ENCODE measurements around the gene ADH4.
"Not testable (repeated sequence)": the region's sequence is repeated elsewhere in the genome, so short reads cannot be mapped to it uniquely, and the experiment has no call there.

The ADH4 gene

DNA sequence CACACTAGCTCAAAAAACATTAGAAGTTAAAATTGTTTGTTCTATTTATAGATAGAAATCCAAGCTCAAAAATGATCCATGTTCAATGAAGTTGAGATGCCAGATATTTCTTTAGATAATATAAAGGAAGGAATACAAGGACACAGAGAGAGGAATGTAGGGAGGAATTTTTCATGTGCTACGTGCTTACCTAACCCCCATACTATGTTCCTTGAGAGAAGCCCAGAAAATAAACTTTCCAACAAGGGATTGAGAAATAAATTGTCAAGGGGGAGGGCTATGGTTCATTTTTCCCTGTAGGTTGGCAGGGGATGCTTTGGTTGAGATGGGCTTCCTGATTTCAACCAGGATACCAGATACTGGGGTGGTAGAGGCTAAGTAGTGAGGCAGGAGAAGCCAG lies 39.9 kb downstream of the ADH4 start:
- no peak for DNase-seq (ENCODE audit: extremely low spot score)
- ChIA-PET POLR2A (no interaction called here), CTCF (no interaction called here)
- TF ChIP-seq BHLHE40 (IDR thresholded peaks at IDR 0.05; ENCODE audit: borderline replicate concordance) (no peak), FOXM1 (IDR thresholded peaks at IDR 0.05; ENCODE audit: borderline replicate concordance) (no peak), SP1 (IDR thresholded peaks at IDR 0.05) (no peak), NFRKB (IDR thresholded peaks at IDR 0.05) (no peak), TARDBP (IDR thresholded peaks at IDR 0.05) (no peak), CTBP1 (IDR thresholded peaks at IDR 0.05; ENCODE audit: borderline replicate concordance) (no peak), FOXA1 (IDR thresholded peaks at IDR 0.05) (no peak), FOXK2 (IDR thresholded peaks at IDR 0.05) (no peak)

DNA sequence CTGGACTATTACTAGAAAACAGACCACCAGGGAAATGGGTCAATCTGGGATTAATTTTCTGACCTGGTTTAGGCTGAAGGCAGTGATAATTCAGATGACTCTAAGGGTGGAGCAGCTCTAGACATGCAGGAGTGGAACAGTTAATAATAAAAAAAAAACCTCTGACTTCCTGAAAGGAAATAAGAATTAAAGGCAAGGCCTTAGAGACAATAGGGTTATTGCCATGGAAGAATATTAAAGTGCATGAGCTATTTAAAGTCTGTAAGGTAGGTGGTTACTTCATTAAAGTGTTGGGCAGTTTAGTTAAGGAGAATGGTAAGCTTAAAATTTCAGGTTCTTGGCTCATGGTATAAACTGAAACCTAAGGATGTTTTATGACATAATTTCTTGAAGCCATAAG lies 40.9 kb downstream of the ADH4 start:
- TF ChIP-seq BHLHE40 (IDR thresholded peaks at IDR 0.05; ENCODE audit: borderline replicate concordance) (no peak), FOXK2 (IDR thresholded peaks at IDR 0.05) (no peak), FOXM1 (IDR thresholded peaks at IDR 0.05; ENCODE audit: borderline replicate concordance) (no peak), TARDBP (IDR thresholded peaks at IDR 0.05) (no peak), SUZ12 (IDR thresholded peaks at IDR 0.05) (no peak), SP1 (IDR thresholded peaks at IDR 0.05) (no peak), HDGF (IDR thresholded peaks at IDR 0.05; ENCODE audit: borderline replicate concordance) (no peak), FOXA1 (IDR thresholded peaks at IDR 0.05) (no peak), ZNF384 (IDR thresholded peaks at IDR 0.05) (no peak), CTBP1 (IDR thresholded peaks at IDR 0.05; ENCODE audit: borderline replicate concordance) (no peak), L3MBTL2 (conservative IDR thresholded peaks at IDR 0.05) (no peak), ARNT (IDR thresholded peaks at IDR 0.05) (no peak), NFRKB (IDR thresholded peaks at IDR 0.05) (no peak), LEF1 (IDR thresholded peaks at IDR 0.05; ENCODE audit: borderline replicate concordance) (no peak), ELF4 (IDR thresholded peaks at IDR 0.05) (no peak)
- TF ChIP-seq, protein P1, sequence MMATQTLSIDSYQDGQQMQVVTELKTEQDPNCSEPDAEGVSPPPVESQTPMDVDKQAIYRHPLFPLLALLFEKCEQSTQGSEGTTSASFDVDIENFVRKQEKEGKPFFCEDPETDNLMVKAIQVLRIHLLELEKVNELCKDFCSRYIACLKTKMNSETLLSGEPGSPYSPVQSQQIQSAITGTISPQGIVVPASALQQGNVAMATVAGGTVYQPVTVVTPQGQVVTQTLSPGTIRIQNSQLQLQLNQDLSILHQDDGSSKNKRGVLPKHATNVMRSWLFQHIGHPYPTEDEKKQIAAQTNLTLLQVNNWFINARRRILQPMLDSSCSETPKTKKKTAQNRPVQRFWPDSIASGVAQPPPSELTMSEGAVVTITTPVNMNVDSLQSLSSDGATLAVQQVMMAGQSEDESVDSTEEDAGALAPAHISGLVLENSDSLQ (IDR thresholded peaks at IDR 0.05) = no peak
- POLR2A ChIA-PET = interaction anchor here (1.2 kb wide), 1 partner anchor 15 kb away, joined by 3 read pairs; the partner anchor contains the start of gene ADH5
- CTCF ChIA-PET = no interaction called here
- DNase-seq (ENCODE audit: extremely low spot score) = no peak

DNA sequence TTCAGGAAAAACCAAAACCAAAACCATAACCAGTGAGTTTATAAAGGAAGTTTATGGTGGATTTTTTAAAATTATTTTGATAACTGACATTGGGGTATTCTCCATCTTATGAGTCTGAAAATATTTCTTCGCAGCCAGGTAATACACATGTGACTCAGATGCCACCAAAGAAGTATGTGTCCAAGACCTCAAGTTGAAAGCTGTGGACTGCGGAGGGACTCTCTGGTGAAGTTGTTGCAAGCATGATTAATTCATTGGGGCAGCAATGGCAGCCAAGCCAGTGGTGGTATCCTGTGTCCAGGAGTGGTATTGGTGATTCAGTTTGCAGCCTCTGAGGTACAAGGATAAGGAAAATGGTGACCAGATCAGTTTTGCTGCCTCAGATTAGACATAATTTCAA lies 41.5 kb downstream of the ADH4 start:
- no peak for DNase-seq (ENCODE audit: extremely low spot score)
- POLR2A ChIA-PET = interaction anchor here (1.2 kb wide), 1 partner anchor 14 kb away, joined by 3 read pairs; the partner anchor contains the start of gene ADH5
- CTCF ChIA-PET = no interaction called here
- TF ChIP-seq L3MBTL2 (conservative IDR thresholded peaks at IDR 0.05) = no peak
- TF ChIP-seq FOXK2 (IDR thresholded peaks at IDR 0.05) = no peak
- TF ChIP-seq, protein P1 (IDR thresholded peaks at IDR 0.05) = no peak
- no peak for TF ChIP-seq SP1 (IDR thresholded peaks at IDR 0.05)
- TF ChIP-seq FOXA1 (IDR thresholded peaks at IDR 0.05) = no peak
- no peak for TF ChIP-seq CTBP1 (IDR thresholded peaks at IDR 0.05; ENCODE audit: borderline replicate concordance)
- no peak for TF ChIP-seq ZNF384 (IDR thresholded peaks at IDR 0.05)
- no peak for TF ChIP-seq ELF4 (IDR thresholded peaks at IDR 0.05)
- TF ChIP-seq HDGF (IDR thresholded peaks at IDR 0.05; ENCODE audit: borderline replicate concordance) = no peak
- no peak for TF ChIP-seq TARDBP (IDR thresholded peaks at IDR 0.05)
- no peak for TF ChIP-seq BHLHE40 (IDR thresholded peaks at IDR 0.05; ENCODE audit: borderline replicate concordance)
- TF ChIP-seq ARNT (IDR thresholded peaks at IDR 0.05) = no peak
- TF ChIP-seq FOXM1 (IDR thresholded peaks at IDR 0.05; ENCODE audit: borderline replicate concordance) = no peak
- TF ChIP-seq NFRKB (IDR thresholded peaks at IDR 0.05) = no peak
- TF ChIP-seq SUZ12 (IDR thresholded peaks at IDR 0.05) = no peak
- TF ChIP-seq LEF1 (IDR thresholded peaks at IDR 0.05; ENCODE audit: borderline replicate concordance) = no peak

DNA sequence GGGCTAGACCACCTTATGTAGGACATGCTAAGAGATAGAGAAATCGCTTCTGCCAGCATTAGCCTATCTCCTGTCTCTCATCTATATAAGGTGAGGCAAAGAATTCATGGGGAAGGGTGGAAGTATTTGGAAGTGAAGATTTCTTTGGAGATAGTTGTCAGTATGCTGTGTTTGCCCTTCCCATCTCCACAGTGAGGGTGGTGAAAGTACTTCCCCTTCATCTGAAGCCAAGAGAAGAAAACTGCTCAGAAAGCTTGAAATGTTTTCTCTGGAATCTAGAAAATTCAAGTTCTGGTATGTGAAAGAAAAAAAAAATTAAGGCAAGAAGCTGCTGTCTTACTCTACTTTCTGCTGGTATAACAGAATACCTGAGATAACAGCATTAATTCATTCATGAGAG lies 43.2 kb downstream of the ADH4 start:
- no peak for DNase-seq (ENCODE audit: extremely low spot score)
- ChIA-PET POLR2A (interaction anchor here (0.7 kb wide), 1 partner anchor 12 kb away, joined by 3 read pairs; the partner anchor contains the start of gene ADH5), CTCF (no interaction called here)
- TF ChIP-seq L3MBTL2 (conservative IDR thresholded peaks at IDR 0.05) = no peak
- TF ChIP-seq HDGF (IDR thresholded peaks at IDR 0.05; ENCODE audit: borderline replicate concordance) = no peak
- TF ChIP-seq FOXA1 (IDR thresholded peaks at IDR 0.05) = no peak
- TF ChIP-seq BHLHE40 (IDR thresholded peaks at IDR 0.05; ENCODE audit: borderline replicate concordance) = no peak
- no peak for TF ChIP-seq FOXK2 (IDR thresholded peaks at IDR 0.05)
- no peak for TF ChIP-seq SP1 (IDR thresholded peaks at IDR 0.05)

DNA sequence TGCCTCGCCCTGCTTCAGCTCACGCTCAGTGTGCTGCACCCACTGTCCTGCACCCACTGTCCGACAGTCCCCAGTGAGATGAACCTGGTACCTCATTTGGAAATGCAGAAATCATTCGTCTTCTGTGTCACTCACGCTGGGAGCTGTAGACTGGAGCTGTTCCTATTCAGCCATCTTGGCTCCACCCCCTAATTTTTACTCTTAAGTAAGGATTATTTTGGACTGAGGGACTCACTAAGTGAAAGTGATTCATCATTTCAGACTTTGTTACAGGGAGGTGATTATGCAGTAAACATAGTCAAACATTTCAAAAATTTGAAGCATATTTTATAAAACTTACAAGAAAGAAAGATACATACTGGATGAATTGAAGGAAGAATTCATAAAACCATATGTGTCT lies 44.3 kb downstream of the ADH4 start:
- POLR2A ChIA-PET; CTCF ChIA-PET; DNase-seq (ENCODE audit: extremely low spot score): not testable (repeated sequence)

DNA sequence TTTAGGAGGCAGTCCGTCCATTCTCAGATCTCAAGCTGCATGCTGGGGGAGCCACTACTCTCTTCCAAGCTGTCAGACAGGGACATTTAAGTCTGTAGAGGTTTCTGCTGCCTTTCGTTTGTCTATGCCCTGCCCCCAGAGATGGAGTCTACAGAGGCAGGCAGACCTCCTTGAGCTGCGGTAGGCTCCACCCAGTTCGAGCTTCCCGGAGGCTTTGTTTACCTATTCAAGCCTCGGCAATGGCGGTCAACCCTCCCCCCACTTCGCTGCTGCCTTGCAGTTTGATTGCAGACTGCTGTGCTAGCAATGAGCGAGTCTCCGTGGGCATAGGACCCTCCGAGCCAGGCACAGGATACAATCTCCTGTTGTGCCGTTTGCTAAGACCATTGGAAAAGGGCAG lies 44.8 kb downstream of the ADH4 start:
- TF ChIP-seq NFRKB (IDR thresholded peaks at IDR 0.05) (no peak), FOXK2 (IDR thresholded peaks at IDR 0.05) (no peak), ARNT (IDR thresholded peaks at IDR 0.05) (no peak), CTBP1 (IDR thresholded peaks at IDR 0.05; ENCODE audit: borderline replicate concordance) (no peak), BHLHE40 (IDR thresholded peaks at IDR 0.05; ENCODE audit: borderline replicate concordance) (no peak), SUZ12 (IDR thresholded peaks at IDR 0.05) (no peak), HDGF (IDR thresholded peaks at IDR 0.05; ENCODE audit: borderline replicate concordance) (no peak), ZNF384 (IDR thresholded peaks at IDR 0.05) (no peak), FOXA1 (IDR thresholded peaks at IDR 0.05) (no peak), LEF1 (IDR thresholded peaks at IDR 0.05; ENCODE audit: borderline replicate concordance) (no peak), FOXM1 (IDR thresholded peaks at IDR 0.05; ENCODE audit: borderline replicate concordance) (no peak), L3MBTL2 (conservative IDR thresholded peaks at IDR 0.05) (no peak), SP1 (IDR thresholded peaks at IDR 0.05) (no peak), TARDBP (IDR thresholded peaks at IDR 0.05) (no peak), ELF4 (IDR thresholded peaks at IDR 0.05) (no peak)
- TF ChIP-seq, protein P1 (IDR thresholded peaks at IDR 0.05) = no peak
- POLR2A ChIA-PET = no interaction called here
- no peak for DNase-seq (ENCODE audit: extremely low spot score)
- CTCF ChIA-PET = no interaction called here

DNA sequence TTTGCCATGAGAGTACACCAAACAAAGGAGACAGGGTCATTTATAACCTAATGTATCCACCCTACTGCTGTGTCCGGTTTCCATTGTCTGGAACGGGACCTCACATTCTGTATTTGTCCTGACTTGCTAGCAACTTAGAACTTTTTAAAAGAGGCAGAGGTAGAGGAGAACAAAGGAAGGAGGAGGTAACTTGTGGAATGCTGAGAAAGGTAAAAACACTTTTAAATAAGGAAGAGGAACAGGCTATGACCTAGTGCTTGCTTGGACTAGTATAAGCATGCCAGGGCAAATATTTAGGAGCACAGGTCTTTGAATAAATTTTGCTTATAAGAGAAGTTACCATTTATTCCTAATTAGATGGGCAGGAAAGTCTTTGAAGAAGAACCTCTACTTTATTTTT lies 52.3 kb downstream of the ADH4 start:
- CTCF ChIA-PET; POLR2A ChIA-PET; DNase-seq (ENCODE audit: extremely low spot score): not testable (repeated sequence)

Measured in HEK293T (cell line).